GM21737 (cell line): ENCODE measurements around the gene NOL11.
"Not testable (repeated sequence)": the region's sequence is repeated elsewhere in the genome, so short reads cannot be mapped to it uniquely, and the experiment has no call there.

Experiments
- ATAC-seq: cut with Tn5 transposase; IDR thresholded peaks from one replicate; pipeline ENCODE4 v1.9.1; 2021; ENCODE audit warnings: mild to moderate bottlenecking, moderate library complexity; ENCODE audit not compliant: unreplicated experiment

NOL11 gene

DNA sequence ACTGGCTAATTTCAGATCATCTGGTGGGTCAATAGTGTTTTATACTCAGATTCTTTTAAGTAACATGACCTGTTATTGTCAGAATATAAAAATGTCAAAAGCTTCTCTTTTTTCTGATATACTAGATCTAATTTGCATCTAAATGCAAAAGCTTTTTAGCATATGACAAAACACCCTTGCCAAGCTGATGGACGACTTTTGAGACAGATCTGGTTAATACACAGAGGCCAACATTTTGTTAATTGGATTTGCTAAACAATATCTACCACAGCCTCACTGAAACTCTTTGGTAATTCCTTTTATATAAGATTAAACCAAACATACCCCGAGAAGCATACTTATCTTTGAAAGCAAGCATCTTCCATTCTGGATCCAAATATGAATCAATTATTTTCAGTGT lies 10.3 kb upstream of the NOL11 start:
- ATAC-seq, result no peak

DNA sequence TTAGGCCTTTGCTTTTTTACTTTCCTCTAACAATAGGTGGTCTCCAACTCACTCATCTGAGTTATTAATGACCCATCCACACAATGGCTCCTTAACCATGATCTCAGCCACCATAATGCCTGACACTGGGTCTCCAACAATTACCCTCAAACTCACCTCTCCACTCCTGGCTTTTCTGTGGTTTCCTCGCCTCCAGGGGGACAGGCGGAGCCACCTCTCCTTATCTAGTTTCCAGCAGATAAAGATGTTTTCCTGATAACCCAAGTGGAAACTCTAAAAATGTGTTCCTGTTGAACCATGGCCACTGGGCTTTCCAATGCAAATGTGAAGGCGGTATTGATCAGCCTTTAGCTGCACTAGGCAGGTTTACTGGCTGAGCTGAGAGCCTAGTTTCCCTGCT lies 9.4 kb upstream of the NOL11 start:
- no peak for ATAC-seq

DNA sequence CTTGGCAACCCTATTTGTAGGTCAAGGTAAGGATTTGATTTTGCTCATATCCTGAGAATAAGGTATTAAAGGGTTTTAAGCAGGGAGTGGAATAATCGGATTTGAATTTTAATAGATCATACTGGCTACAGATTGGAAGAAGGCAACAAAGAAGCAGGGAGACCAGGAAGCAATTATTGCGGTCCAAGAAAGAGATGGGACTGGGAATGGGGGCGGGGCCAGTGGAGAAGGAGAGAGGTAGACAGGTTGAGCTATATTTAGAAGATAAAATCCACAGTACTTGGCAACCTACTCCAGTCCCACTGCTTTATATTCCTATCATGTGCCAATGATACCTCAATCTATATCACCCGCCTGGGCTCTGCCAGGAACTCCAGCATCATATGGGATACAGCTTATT lies 5.8 kb upstream of the NOL11 start:
- ATAC-seq, result no peak

DNA sequence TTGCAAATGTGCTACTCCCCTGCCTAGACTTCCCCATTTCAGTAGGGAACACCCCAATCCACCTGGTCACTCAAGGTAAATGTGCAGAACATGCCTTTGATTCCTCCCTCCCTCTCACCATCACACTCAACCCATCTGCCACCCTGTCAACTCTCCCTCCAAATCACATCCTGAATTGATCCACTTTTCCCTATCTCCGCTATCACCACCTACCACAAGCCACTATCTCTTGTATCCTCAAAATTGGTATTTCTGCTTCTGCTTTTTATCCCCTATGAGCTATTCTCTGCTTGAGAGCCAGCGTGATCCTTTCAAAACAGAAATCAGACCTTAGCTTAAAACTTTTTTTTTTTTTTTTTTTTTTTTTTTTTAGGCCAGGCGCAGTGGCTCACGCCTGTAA lies 5.4 kb upstream of the NOL11 start:
- ATAC-seq, result no peak

DNA sequence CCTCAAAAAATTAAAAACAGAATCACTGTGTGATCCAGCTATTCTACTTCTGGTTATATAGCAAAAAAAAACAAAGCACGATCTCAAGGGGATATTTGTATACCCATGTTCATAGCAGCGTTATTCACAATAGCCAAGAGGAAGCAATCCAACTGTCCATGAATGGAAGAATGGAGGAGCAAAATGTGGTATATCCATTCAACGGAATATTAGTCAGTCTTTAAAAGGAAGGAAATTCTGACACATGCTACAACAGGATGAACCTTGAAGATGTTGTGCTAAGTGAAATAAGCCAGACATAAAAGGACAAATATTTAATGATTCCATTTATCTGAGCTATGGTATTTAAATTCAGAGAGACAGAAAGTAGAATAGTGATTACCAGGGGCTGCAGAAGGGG lies 4.6 kb upstream of the NOL11 start:
- no peak for ATAC-seq

DNA sequence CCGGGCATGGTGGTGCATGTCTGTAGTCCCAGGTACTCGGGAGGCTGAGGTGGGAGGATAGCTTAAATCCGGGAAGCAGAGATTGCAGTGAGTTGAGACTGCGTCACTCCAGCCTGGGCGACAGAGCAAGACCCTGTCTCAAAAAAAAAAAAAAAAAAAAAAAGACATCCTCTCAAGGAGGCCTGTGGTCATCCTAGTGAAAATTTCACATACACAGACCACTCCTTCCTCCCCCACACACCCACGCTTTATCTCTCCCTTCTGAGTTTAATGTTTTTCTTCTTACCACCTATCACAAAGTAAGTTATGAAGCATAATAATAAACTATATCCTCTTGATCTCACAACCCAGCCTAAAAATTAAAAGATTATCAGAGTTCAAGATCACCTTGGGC lies 1.3 kb upstream of the NOL11 start:
- no peak for ATAC-seq

DNA sequence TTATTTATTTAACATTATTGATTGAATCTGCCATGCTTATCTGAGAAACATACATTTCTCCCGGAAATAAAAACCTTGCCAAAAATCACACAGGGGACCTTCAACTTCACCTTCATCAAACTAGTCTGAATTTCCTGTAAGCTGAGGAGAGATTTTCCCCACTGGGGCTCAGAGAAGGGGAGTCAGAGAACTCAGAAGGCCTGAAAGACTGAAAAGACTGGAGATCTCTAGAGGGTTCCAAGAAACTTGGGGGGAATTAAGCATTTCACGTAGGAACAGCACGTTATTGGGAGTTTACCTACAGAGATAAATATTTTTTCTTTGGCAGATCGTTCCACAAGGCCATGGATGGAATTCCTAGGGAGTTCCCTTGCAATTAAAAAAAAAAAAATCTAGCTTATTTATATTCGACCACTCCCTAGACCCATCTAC lies 528 bp upstream of the NOL11 start:
- ATAC-seq, result peak; percentile 1

DNA sequence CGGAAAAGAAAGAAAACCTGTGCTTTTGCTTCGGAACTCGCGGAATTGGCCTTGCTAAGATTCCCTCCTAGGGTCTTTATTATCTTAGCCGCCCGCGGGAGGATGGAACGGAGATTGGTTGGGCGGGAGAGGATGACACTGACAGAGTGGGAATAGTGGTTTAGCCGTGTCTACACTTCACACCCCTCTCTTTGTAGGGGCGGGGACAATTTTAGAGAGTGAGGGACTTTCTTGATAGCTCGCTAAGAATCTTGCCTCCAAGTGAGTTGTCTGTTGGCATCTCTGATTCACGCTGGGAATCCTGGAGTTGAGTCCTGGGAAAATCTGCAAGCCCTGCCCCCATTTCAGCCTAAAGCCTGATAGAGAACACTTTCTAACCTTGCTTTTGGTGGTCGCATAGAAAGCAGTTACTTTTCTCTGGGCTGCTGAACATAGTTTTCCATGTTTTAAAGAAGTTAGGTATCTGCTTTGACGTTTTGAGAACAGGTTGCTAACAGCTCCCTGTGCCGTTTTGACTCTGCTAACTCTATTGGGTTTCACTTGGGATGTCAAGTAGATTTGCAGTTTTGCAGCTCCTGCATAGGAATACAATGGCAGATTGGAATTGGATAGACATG lies 697 bp downstream of the NOL11 start:
- ATAC-seq, result no peak

DNA sequence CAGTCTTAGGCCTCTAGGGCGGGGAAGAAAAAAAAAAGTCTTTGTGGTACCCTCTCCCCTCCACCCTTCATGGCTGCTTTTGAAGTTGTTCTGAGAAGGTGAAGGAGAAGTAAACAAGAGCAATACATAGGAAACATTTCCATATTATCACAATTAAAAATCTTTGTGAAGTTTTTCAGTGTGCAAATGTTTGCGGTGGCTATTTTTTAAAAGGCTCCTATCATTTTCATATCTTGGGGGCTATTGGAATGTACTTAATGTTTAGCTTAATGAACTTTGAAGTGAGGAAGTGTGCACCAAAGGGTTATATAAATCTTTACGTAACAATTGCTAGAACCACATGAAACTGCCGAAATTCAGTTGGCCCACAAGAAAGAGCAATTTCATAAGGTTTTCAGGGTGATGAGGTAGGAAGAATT lies 7.6 kb downstream of the NOL11 start:
- ATAC-seq, result no peak

DNA sequence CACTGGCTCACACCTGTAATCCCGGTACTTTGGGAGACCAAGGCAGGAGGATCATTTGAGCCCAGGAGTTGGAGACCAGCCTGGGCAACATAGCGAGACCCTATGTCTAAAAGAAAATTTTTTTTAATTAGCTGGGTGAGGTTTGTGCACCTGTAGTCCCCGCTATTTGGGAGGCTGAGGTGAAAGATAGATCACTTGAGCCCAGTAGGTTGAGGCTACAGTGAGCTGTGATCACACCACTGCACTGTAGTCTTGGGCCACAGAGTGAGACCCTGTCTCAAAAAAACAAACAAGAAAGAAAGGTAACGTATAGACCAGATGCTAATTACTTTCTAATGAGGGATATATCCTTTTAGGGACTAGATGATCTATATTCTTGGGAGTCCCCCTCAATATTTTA lies 8.1 kb downstream of the NOL11 start:
- ATAC-seq, result no peak

DNA sequence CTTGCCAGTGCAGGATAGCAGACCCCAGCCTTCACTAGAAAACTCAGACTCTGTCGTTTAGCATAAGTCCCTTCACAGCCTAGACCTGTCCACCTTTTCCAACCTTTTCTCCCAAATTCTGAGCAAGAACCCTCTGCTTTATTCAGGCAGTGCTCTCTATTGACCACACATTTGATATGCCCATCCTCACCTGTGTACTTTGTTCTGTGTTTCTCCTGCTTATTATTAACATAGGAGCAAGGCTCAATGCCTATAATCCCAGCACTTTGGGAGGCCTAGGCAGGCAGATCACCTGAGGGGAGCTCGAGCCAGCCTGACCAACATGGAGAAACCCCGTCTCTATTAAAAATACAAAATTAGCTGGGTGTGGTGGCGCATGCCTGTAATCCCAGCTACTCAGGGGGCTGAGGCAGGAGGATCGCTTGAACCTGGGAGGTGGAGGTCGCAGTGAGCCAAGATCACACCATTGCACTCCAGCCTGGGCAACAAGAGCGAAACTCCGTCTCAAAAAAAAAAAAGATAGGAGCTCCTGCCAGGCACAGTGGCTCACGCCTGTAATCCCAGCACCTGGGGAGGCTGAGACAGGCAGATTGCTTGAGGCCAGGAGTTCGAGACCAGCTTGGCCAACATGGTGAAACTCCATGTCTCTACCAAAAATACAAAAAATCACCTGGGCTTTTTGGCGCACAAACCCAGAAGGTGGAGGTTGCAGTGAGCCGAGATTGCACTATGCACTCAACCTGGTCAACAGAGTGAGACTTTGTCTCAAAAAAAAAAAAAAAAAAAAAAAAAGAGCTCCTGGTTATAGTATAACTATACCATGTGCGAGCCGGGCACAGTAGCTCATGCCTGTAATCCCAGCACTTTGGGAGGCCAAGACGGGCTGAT lies 9.7 kb downstream of the NOL11 start:
- ATAC-seq, result not testable (repeated sequence)

DNA sequence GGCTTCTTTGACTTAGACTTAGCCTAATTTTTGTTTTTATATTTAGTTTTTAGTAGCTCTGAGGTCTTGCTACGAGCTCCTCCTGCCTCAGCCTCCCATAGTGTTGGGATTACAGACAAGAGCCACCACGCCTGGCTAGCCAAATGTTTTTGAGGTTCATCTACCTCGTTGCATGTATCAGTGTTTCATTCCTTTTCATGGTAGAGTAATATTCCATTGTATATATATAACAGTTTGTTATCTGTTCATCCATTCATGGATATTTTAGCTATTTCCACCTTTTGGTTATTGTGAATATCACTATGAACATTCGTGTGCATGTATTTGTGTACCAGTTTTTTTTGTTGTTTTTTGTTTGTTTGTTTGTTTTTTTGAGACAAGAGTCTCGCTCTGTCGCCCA lies 12.2 kb downstream of the NOL11 start:
- ATAC-seq, result no peak

DNA sequence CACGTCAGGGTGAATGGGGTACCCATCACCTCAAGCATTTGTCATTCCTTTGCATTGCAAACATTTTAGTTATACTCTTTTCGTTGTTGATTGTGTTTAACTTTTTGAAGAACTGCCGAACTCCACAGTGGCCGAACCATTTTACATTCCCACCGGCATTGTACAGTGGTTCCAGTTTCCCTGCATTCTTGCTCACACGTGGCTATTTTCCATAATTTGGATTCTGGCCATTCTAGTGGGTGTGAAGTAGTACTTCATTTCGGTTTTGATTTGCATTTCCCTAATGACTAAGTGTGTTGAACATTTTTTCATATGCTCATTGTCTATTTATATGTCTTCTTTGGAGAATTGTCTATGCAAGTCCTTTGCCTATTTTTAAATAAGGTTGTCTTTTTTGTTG lies 13.0 kb downstream of the NOL11 start:
- ATAC-seq, result no peak

DNA sequence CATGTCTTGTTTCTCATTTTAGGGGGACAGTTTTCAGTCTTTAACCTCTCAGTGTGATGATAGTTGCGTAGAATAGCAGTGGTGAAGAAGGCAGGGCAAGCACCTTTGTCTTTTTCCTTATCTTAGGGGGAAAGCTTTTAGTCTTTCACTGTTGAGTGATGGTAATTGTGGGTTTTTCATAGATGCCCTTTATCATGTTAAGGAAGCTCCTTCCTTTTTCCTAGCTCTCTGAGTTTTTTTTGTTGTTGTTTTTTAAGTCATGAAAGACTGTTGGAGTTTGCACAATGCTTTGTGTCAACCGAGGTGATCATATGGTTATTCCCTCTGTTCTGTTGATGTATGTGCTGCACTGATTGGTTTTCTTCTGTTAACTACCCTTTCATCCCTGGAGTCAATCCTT lies 15.7 kb downstream of the NOL11 start:
- no peak for ATAC-seq

DNA sequence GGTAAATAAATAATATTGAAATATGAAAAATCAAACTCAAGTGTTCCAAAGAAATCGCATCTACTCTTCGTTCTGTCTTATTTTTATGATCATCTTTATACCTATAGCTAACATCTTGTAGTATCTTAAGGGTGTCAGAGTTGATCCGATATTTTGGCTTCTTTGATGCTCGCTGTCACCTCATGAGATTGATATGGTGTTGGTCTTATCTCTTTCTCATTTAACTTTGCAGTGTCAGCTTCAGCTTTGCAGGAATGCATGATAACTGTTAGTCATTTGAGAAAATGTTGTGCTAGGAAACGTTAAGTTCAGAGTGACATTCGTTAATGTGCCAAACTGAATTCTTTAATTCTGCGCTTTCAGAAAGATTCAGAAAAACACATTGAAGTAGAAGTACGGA lies 19.4 kb downstream of the NOL11 start:
- no peak for ATAC-seq

DNA sequence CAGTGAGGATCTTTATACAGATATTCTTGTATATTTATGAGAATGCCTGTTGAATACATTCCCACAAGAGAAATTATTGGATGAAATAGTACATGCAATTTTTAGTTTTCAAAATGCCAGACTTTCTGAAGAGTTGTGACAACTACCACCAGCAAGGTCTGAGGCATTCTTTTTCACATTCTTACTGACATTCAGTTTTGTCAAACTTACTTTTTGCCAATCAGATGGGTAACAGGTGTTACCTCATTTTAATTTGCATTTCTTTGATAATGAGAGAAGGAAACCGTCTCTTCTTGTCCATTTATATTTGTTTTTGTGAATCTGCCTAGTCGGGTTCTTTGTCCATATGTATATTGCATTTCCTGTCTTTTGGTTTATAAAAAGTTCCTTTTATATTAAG lies 24.3 kb downstream of the NOL11 start:
- ATAC-seq, result no peak

DNA sequence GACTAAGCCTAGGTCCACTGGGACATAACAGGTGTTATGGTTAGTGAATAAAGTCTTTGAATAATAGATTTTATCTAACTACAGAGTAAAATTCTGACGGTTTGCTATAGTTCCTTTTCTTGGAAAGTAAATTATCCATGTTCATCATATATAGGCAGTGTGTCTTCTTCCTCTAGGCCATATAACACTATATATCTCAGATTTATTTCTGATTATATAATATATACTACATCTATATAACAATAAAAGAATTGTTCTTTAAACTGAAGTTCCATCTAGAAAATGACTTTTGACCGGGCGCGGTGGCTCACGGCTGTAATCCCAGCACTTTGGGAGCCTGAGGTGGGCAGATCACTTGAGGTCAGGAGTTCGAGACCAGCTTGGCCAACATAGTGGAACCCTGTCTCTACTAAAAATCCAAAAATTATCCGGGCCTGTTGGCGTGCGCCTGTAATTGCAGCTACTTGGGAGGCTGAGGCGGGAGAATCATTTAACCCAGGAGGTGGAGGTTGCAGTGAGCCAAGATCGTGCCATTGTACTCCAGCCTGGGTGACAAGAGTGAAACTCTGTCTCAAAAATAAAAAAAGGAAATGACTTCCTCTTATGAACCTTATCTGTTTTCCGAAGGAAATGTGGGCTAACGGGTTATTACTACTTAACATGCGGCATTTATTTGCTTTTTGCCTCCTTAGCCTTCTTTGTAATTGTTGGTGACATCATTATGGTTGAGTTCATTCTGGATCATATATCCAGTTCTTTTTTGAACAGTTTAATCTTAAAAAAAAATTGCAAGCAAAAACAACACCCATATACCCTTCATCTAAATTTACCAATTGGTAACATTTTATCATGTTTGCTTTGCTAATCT lies 29.2 kb downstream of the NOL11 start:
- no peak for ATAC-seq

DNA sequence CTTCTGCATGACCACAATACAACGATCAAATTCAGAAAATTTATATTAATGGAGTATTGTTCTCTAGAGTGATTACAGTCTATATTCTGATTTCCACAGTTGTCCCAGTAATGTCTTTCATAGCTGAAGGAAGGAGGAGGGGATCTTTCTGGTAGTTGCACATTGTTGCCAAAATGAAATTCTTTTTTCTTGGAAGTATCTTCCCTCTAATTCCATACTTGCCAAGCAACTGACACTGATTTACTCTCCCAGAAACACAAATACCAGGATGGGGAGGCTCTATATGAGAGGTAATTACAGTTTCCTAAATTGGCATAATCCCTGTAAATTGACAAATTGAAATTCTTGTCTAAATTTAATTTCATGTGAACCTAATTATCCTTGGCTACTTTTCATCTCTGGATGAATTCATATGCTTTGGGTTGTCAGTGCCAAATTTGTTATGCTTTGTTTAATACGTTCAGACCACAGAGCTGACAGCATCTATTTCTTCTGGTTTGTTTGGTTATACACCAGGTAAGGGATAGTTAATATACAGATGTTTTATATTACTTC lies 30.0 kb downstream of the NOL11 start:
- no peak for ATAC-seq

DNA sequence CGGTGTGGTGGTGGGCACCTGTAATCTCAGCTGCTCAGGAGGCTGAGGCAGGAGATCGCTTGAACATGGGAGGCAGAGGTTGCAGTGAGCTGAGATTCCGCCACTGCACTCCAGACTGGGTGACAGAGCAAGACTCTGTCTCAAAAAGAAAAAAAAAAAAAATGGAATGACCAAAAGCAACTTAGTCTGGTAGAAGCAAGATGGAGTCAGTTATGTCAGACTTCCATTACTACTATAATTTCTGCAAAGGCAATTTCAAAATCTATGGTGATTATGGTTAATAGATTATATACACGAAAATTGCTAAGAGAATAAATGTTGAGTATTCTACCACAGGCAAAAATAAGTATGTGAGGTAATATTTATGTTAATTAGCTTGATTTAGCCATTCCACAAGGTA lies 32.3 kb downstream of the NOL11 start:
- ATAC-seq, result no peak

DNA sequence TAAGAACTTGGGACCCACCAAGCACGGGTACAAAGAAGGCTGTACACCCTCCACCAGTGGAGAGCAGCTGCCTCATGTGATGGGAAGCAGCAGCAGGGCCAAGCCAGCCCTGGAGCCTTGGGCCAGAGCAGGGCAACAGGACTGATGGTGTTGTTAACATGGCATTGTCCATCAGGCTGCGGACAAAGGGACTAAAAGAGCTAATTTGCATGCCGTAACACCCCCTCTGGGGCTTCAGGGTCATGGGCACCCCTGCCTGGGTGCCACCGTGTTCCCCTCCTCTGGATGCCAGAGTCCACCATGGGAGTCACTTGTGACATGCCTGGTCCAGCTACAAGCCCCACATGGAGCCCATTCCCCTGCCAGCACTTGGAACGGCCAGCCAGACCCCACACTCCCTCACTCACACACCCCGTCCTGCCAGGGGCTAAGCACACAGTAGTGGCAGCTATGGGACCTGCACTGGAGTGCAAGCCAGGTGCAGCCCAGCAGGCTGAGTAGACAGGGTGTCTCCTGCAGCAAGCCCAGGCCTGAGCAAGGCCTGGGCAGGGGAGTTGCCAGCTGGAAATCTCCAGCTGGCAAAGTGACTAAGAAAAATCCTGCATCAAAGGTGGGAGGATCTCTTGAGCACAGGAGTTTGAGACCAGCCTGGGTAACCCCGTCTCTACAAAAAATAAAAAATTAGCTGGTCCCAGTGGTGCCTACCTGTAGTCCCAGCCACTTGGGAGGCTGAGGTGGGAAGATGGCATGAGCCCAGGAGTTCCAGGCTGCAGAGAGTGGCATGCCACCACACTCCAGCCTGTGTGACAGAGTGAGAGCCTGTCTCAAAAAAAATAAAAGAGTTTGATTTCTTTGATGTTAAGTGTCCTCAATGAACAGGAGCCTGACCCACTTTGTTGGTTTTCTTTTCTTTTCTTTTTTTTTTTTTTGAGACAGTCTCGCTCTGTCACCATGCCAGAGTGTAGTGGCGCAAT lies 33.7 kb downstream of the NOL11 start:
- ATAC-seq, result no peak
